ENCODE data around the gene SPTBN1. TPM values are rescaled to one million over a fixed set of nuclear protein-coding genes. Genes with fewer than 3 reads are reported as not detected.
"Not testable (repeated sequence)": the region's sequence is repeated elsewhere in the genome, so short reads cannot be mapped to it uniquely, and the experiment has no call there.

The SPTBN1 gene
- total and polyA plus RNA-seq, 2 of the 4 experiments (the other 2 are of a cell fraction) = 49.1 to 241 TPM

- DNase-seq (no peak), ATAC-seq (ENCODE audit: low read depth) (no peak)
- Histone ChIP-seq H3K9me3 (ENCODE audit: control insufficient read depth, insufficient read depth, low read length) (no peaks in the 10 kb centered on the region), H3K4ac (ENCODE audit: low read depth, low read length) (no peak overlapping the region), H2BK20ac (ENCODE audit: low read depth, low read length) (no peak overlapping the region), H2AK5ac (ENCODE audit: low read depth, low read length) (no peak overlapping the region), H4K20me1 (ENCODE audit: insufficient read depth, low read length) (peaks cover 40% of the 10 kb centered on the region), H3K9me1 (ENCODE audit: insufficient read depth, low read length) (peaks cover 9% of the 10 kb centered on the region), H3K36me3 (ENCODE audit: control insufficient read depth, insufficient read depth, low read length) (no peaks in the 10 kb centered on the region), H2AK9ac (replicated peaks; ENCODE audit: low read depth, low read length, poor library complexity) (no peak overlapping the region), H4K8ac (ENCODE audit: low read depth in 2 of 2, low read length in 2 of 2) (no peak overlapping the region), H3K4me2 (ENCODE audit: low read depth, low read length) (no peak overlapping the region), H2AFZ (replicated peaks; ENCODE audit: low read length, poor library complexity) (no peak overlapping the region), H3K23ac (ENCODE audit: low read depth, low read length) (no peak overlapping the region), H3K4me3 (ENCODE audit: insufficient read depth, low read depth, low read length) (no peak overlapping the region), H4K91ac (ENCODE audit: insufficient read depth, low read depth, low read length) (no peak overlapping the region), H2BK5ac (ENCODE audit: low read depth, low read length, poor library complexity, severe bottlenecking) (no peak overlapping the region), H3K27ac (ENCODE audit: insufficient read depth, low read length) (no peak overlapping the region), H3K14ac (replicated peaks; ENCODE audit: low read depth, low read length) (no peak overlapping the region), H3K79me1 (ENCODE audit: low read depth in 1 of 2, low read length in 2 of 2) (peaks cover 44 to 73% of the 10 kb centered on the region in 2 experiments), H3K56ac (ENCODE audit: extremely low read depth, insufficient read depth, low read length) (no peak overlapping the region), H3K27me3 (ENCODE audit: control insufficient read depth, insufficient read depth, low read length) (no peaks in the 10 kb centered on the region), H3K18ac (ENCODE audit: low read depth, low read length) (no peak overlapping the region), H3K9ac (ENCODE audit: low read depth, low read length) (no peak overlapping the region), H2BK120ac (ENCODE audit: low read depth, low read length) (no peak overlapping the region), H4K5ac (ENCODE audit: low read depth, low read length) (no peak overlapping the region), H2BK15ac (ENCODE audit: low read depth, low read length) (no peak overlapping the region), H3K4me1 (ENCODE audit: control insufficient read depth, insufficient read depth, low read length) (peaks cover 16% of the 10 kb centered on the region)
- ChIA-PET POLR2A (ENCODE audit: unreplicated experiment) (no interaction called here), CTCF (no interaction called here)
- intact Hi-C loops (cut with micrococcal nuclease) = no loop called here
- no TSS peak for BruUV-seq (replicated peaks)
- no peak for TF ChIP-seq ELK1 (IDR thresholded peaks at IDR 0.05; ENCODE audit: borderline replicate concordance, low read depth, low read length)
- no peak for TF ChIP-seq RAD21 (IDR thresholded peaks at IDR 0.05; ENCODE audit: low read length)
- in situ Hi-C loops (cut with MboI; ENCODE audit: low sequenced_read_pairs) = no loop called here
- dilution Hi-C loops (cut with HindIII; ENCODE audit: low sequenced_read_pairs, unreplicated experiment) = no loop called here
- WGBS, 2 experiments (ENCODE audit: extremely low coverage in 2 of 2, insufficient read length in 1 of 2) = 80% methylated on average over 1 of the region's 6 CpGs; no CpG with 5 or more reads in 1 of the 2 experiments
Observed at GRCh38 chr2:54508541-54508940, 52.4 kb downstream of the SPTBN1 start.

GRCh38 chr2:54509043-54509442 is 52.9 kb downstream of the SPTBN1 start:
- in situ Hi-C loops (cut with MboI; ENCODE audit: low sequenced_read_pairs); H3K27me3 ChIP-seq (ENCODE audit: control insufficient read depth, insufficient read depth, low read length); dilution Hi-C loops (cut with HindIII; ENCODE audit: low sequenced_read_pairs, unreplicated experiment); POLR2A ChIA-PET (ENCODE audit: unreplicated experiment); H3K23ac ChIP-seq (ENCODE audit: low read depth, low read length); BruUV-seq (replicated peaks); H3K9me3 ChIP-seq (ENCODE audit: control insufficient read depth, insufficient read depth, low read length); H4K5ac ChIP-seq (ENCODE audit: low read depth, low read length); H3K56ac ChIP-seq (ENCODE audit: extremely low read depth, insufficient read depth, low read length); H2AK5ac ChIP-seq (ENCODE audit: low read depth, low read length); H3K14ac ChIP-seq (replicated peaks; ENCODE audit: low read depth, low read length); H2AK9ac ChIP-seq (replicated peaks; ENCODE audit: low read depth, low read length, poor library complexity); H3K4me2 ChIP-seq (ENCODE audit: low read depth, low read length); H4K91ac ChIP-seq (ENCODE audit: insufficient read depth, low read depth, low read length); H3K9me1 ChIP-seq (ENCODE audit: insufficient read depth, low read length); H3K36me3 ChIP-seq (ENCODE audit: control insufficient read depth, insufficient read depth, low read length); ATAC-seq (ENCODE audit: low read depth); H3K9ac ChIP-seq (ENCODE audit: low read depth, low read length); H3K27ac ChIP-seq (ENCODE audit: insufficient read depth, low read length); H2BK5ac ChIP-seq (ENCODE audit: low read depth, low read length, poor library complexity, severe bottlenecking); H3K18ac ChIP-seq (ENCODE audit: low read depth, low read length); H3K4me3 ChIP-seq (ENCODE audit: insufficient read depth, low read depth, low read length); H2AFZ ChIP-seq (replicated peaks; ENCODE audit: low read length, poor library complexity); DNase-seq; H2BK15ac ChIP-seq (ENCODE audit: low read depth, low read length); H2BK120ac ChIP-seq (ENCODE audit: low read depth, low read length); intact Hi-C loops (cut with micrococcal nuclease); H4K8ac ChIP-seq (ENCODE audit: low read depth in 2 of 2, low read length in 2 of 2); H3K4ac ChIP-seq (ENCODE audit: low read depth, low read length); CTCF ChIA-PET; H2BK20ac ChIP-seq (ENCODE audit: low read depth, low read length): not testable (repeated sequence)
- WGBS, 2 experiments (ENCODE audit: extremely low coverage in 2 of 2, insufficient read length in 1 of 2) = 90% methylated on average over 2 of the region's 5 CpGs; no CpG with 5 or more reads in 1 of the 2 experiments
- Histone ChIP-seq H3K4me1 (ENCODE audit: control insufficient read depth, insufficient read depth, low read length) (peaks cover 15% of the 10 kb centered on the region), H3K79me1 (ENCODE audit: low read depth in 1 of 2, low read length in 2 of 2) (peaks cover 45 to 68% of the 10 kb centered on the region in 2 experiments), H4K20me1 (ENCODE audit: insufficient read depth, low read length) (peaks cover 35% of the 10 kb centered on the region)

Measured in IMR-90 (cell line).